WI38 (cell line): ENCODE results near the gene NLRP6.
"Not testable (repeated sequence)": the region's sequence is repeated elsewhere in the genome, so short reads cannot be mapped to it uniquely, and the experiment has no call there.

Experiments
- H3K4me3 ChIP-seq: 2 replicates; pipeline ENCODE4 v1.5.1; 2011; ENCODE audit warnings: low read depth, mild to moderate bottlenecking, control low read depth, low read length
- TF ChIP-seq, protein P1 (sequence below): IDR thresholded peaks from 2 replicates; pipeline ENCODE4 v1.5.1; 2012; ENCODE audit warnings: low read depth, mild to moderate bottlenecking, control low read depth, low read length

NLRP6 gene

DNA sequence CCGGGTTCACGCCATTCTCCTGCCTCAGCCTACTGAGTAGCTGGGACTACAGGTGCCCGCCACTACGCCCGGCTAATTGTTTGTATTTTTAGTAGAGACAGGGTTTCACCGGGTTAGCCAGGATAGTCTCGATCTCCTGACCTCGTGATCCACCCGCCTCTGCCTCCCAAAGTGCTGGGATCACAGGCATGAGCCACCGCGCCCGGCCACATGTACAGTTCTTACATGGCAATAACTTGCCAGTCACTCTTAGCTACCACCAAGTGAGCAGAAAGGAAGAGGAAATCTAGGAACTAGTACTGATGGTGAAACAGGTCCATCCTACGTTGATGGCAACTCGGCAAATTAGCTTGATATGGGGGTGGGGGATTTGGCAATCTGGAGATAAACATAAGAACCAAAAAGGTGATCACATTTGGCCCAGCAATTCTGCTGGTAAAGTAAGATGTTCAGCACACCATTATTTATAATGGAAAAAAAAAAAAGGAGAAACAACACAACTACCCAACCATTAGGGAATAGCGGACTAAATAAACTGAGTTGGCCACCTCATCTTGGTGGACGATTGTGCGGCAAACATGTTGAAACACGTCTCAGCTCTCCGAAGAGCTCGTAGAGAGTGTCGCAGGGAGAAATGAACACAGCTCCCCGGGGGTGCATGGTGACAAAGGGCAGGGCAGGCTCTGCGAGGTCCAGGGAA is 5.3 kb downstream of the NLRP6 start:
- no peak overlapping the region for H3K4me3 ChIP-seq
- TF ChIP-seq, protein P1, sequence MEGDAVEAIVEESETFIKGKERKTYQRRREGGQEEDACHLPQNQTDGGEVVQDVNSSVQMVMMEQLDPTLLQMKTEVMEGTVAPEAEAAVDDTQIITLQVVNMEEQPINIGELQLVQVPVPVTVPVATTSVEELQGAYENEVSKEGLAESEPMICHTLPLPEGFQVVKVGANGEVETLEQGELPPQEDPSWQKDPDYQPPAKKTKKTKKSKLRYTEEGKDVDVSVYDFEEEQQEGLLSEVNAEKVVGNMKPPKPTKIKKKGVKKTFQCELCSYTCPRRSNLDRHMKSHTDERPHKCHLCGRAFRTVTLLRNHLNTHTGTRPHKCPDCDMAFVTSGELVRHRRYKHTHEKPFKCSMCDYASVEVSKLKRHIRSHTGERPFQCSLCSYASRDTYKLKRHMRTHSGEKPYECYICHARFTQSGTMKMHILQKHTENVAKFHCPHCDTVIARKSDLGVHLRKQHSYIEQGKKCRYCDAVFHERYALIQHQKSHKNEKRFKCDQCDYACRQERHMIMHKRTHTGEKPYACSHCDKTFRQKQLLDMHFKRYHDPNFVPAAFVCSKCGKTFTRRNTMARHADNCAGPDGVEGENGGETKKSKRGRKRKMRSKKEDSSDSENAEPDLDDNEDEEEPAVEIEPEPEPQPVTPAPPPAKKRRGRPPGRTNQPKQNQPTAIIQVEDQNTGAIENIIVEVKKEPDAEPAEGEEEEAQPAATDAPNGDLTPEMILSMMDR = no peak

DNA sequence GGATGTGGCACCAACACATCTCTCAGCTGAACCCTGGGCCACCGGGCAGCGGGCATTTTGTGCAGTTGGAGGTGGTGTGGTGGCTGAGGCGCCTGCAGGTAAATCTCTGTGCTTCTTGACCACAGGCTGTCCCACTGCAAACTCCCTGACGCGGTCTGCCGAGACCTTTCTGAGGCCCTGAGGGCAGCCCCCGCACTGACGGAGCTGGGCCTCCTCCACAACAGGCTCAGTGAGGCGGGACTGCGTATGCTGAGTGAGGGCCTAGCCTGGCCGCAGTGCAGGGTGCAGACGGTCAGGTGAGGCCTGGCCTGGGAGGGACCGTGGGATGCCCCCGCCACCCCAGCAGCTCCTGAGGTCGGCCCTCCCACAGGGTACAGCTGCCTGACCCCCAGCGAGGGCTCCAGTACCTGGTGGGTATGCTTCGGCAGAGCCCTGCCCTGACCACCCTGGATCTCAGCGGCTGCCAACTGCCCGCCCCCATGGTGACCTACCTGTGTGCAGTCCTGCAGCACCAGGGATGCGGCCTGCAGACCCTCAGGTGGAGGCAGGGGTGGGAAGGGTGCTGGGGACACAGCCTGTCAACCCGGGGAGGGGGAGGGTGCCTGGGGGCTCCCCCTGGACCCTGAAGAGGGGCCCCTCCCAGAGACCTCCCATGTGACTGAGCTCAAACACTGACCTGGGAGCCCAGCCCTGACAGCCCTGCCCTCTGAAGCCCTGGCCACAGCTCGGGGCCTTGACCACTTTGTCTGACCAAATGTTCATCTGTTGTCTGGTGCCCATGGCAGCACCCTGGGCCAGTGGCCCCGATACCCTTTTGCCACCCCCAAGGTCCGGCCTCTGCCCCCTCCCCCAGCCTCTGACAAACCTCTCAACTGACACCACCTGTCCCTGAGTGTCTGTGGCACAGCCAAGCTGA is 6.2 kb downstream of the NLRP6 start:
- TF ChIP-seq, protein P1 = no peak
- H3K4me3 ChIP-seq = no peak overlapping the region

DNA sequence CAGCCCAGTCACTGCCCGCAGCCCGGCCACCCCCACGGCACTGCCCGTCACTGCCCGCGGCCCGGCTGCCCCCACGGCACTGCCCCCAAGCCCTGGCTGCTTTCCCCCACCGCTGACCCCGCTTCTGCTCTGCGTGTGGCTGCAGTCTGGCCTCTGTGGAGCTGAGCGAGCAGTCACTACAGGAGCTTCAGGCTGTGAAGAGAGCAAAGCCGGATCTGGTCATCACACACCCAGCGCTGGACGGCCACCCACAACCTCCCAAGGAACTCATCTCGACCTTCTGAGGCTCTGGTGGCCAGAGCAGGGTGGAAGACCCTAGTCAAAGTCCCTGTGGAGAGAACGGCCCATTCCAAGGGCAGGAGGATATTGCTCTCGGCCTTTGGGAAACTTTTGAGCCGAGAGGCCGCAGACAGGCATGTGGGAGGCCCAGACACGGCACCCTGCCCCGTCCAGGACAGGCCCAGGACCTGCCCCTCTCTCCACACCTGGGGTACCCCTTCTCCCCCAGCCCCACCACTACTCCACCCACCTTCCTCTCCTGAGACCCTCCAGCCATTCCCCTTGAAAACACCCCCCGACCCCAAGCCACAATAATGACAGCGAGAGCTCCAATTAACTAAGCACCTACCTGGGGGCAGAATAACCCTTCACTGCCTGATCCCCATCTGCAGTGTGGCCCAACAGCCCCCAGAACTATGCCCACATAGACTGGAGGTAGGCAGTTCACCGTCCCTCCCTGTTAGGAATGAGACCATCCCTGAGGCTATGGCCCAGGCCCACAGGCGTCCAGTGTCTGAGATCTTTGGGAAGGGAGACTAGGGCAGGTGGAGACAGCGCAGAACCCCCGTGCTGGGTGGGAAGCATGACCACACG is 7.0 kb downstream of the NLRP6 start:
- H3K4me3 ChIP-seq = no peak overlapping the region
- TF ChIP-seq, protein P1 = no peak

DNA sequence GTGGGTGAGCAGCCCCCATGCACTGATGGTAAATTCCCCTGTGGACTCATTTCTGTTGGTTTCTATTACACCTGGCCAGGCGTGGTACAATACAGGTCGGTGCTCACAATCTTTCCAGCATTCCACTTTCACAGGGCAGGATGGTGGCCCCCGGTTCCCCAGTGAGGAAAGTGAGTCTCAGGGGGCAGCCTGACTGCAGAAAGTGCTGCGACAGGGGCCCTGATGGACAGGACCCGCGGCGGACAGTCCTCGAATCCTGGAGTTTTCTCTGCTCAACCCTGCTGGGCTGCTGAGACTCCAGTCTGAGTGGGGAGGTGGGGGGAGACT is 7.7 kb downstream of the NLRP6 start:
- TF ChIP-seq, protein P1 = no peak
- no peak overlapping the region for H3K4me3 ChIP-seq

DNA sequence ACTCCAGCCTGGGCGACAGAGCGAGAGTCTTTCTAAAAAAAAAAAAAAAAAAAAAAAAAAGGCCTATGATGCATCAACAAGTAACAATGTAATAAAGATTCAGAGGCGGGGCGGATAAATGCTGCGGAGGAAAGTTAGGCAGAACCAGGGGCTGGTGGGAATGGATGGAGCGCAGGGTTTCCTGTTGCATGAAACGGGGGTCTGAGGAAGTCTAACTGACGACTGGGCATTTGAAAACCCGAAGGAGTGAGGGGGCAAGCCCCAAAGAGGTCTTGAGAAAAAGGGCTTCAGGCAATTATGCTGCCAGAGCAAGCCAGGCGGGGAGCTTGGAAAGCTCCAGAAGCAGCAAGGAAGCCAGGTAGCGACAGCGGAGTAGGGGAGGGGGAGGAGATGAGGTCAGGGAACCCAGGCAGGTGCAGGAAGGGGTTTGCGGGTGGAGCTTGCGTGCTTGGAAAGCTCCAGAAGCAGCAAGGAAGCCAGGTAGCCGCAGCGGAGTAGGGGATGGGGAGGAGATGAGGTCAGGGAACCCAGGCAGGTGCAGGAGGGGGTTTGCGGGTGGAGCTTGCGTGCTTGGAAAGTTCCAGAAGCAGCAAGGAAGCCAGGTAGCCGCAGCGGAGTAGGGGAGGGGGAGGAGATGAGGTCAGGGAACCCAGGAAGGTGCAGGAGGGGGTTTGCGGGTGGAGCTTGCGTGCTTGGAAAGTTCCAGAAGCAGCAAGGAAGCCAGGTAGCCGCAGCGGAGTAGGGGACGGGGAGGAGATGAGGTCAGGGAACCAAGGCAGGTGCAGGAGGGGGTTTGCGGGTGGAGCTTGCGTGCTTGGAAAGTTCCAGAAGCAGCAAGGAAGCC is 9.0 kb downstream of the NLRP6 start:
- H3K4me3 ChIP-seq = not testable (repeated sequence)

DNA sequence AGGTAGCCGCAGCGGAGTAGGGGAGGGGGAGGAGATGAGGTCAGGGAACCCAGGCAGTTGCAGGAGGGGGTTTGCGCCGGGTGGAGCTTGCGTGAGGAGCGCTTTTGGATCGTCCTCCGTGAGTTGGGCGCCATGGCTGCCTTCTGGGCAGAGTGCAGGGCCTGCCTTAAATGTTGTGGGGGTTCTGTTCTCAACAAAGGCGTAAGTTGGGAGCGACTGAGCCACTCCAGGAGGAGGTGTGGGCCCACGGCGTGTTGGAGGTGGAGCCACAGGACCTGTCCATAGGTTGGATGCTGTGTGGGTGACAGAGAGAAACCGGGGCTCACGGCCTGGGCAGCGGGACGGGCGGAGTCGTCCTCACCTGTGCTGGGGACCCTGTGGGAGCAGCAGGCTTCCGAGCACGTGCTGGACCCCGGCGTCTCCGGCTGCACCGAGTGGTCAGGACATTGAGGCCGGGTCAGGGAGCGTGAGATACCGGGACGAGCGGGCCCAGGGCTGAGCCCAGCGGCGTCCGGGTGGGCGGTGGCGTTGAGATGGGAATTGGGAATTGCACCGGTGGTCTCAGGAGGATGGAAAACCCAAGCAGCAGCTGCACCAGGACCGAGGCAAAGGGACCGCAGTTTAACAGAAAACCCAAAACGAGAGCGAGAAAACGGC is 9.7 kb downstream of the NLRP6 start:
- peak overlapping the region; percentile 59 for H3K4me3 ChIP-seq
- TF ChIP-seq, protein P1 = no peak
